DMS79 (cell line): ENCODE results near the gene FRMD4A.

Experiments
- DNase-seq: peaks from one replicate; lab custom pipeline; 2025; lab: John Stamatoyannopoulos, UW

Gene FRMD4A

DNA sequence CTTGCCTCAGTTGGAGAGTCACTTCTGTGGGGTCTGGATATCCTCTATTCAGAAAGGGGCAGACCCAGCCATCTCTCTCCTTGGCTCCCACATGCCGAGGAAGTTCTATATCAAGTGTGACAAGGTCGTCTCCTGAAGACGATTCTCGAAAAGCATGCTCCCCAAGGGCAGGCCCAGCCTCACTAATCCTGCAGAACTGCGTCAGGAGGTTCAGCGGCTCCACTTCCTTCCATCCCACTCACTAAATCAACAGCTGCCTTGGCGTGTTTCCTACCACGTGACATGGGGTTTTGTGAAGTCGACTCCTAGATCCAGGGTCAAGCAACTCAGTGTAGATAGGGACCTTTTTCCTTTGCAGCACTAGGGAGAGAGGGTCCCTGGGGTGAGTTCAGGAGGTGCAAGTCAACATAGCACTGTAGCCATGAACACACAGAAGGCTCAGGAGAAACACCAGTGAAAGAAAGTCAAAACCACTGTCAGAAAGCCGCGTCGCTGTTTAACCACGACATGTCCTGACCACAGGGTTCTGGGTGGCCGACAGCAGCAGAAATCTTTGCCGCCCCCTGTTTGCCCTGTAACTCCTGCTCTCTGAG, 587.5 kb downstream of the FRMD4A start:
- no peak for DNase-seq

DNA sequence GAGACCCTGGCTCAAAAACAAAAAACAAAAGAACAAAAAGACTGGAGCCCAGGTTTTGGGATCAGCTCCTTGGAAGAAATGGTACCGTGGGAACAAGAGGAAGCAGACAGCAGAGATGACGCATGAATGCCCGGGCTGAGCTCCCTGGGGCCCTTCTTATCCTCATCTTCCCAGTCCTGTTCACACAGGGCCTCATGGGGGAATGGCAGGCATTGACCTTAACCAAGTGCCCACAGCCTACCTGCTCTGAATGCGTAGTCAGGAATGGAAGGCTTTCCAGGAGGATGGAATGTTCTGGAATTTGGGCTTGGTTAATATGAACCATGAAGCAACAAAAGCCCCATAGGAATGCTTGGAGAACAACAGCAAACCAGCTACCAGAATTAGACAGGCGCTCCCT, 589.3 kb downstream of the FRMD4A start:
- DNase-seq, result no peak

DNA sequence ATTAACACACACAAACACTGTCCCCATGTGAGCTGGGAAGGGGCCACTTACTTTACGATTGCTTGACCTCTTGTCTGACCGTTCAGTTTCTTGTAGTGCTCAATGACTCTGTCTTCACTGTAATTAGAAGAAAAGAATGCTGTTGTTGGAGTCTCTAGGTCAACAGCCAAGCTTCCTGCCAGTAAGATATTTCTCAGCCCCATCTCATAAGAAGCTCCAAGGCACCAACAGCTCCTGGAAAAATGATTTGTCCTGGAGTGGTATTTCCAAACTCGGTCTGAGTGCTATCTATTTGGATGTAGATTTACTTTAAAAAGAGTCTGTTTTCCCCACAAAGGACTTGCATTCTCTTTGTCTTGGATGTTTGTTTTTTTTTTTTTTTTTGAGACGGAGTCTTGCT, 590.3 kb downstream of the FRMD4A start:
- DNase-seq, result no peak

DNA sequence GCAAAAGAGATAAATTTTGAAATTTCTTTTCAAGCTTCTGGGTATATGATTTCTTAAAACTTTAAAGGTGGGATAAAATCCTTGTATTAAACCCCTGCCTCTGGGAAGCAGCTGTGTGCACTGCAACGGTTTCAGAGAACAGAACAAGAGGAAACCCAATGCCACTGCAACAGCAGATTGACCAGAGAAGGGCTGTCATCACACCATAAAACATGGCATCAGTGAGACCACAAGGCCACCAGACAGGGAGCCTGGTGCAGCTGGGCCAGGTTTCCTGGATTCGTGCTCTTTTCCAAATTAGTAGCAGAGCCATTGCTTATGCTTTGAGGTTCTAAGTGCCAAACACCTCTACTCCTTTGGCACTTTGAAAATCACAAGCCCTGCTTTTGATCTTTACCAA, 591.5 kb downstream of the FRMD4A start:
- no peak for DNase-seq

DNA sequence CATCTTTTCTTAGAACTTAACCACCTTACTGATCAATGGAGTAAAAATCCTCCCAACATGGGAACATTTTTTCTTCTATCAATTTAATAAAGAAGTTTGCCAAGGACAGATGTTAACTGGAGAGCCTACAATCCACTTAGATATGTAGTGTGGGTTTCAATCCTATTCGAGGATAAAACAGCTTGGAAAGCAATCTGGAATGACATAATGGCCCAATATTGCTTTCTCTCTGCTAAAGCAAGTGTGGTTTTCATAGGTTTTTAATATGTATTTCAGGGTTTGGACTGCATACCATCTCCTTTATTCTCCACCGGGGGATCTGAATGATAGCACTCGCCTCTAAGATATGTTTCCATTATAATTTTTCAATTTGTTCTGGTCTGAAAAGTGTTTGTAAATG, 594.2 kb downstream of the FRMD4A start:
- no peak for DNase-seq

DNA sequence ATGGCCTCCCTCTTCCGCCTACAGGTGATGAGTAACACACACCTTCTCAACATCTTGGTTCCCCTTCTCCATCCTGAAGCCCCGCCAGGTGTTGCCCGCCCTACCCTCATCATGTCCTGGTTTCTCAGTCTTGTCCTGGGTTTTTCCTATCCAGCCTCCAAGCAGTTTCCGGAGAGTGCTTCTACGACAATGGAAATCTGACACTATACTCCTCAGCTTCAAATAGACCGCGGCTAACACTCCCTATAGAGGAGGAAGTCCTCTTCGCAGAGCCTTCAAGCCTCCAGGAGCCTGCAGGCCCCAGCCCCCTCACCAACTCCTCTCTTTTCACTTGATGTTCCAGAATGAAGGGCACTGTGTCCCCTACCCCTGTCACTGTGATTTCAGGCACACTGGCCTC, 596.6 kb downstream of the FRMD4A start:
- DNase-seq, result no peak

- DNase-seq, result no peak
These were observed 597.7 kb downstream of the FRMD4A start for GRCh38 chr10:13733071-13733470.

- DNase-seq, result no peak
These were observed 598.3 kb downstream of the FRMD4A start for GRCh38 chr10:13732465-13732881.

DNA sequence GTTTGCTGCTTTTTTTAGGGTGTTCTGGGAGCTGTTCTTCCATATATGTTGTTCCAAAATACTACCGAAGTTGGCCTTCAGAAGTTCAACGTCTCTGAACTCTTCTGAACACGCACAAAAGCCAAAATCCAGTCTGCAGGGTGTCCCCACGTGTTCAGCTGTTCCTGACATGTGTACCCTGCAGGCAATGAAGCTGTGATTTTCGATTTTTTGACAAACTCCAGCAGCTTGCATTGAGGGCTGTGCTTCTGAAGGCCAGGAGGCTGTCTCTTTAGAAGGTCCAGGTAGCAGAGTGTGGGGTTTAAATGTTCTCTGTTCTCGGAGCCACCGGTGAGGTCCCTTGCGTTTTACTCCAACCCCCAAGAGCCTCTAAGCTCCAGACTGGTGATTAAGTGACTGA, 598.9 kb downstream of the FRMD4A start:
- DNase-seq, result no peak

DNA sequence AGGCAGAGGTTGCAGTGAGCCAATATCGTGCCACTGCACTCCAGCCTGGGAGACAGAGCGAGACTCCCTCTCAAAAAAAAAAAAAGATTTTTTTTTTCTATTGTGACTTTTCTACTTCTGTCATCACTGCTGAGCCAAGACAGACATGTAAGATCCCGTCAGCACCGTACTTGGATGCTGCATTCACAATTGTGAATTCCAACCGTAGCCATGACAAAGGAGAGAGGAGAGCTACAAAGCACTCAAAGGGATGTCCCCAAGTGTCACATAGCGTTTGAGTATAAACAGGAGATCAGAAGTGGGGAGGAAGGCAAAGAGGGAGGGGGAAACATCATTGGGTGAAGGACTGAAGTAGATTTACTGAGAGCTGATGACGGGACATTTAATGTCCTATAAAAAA, 599.8 kb downstream of the FRMD4A start:
- no peak for DNase-seq

DNA sequence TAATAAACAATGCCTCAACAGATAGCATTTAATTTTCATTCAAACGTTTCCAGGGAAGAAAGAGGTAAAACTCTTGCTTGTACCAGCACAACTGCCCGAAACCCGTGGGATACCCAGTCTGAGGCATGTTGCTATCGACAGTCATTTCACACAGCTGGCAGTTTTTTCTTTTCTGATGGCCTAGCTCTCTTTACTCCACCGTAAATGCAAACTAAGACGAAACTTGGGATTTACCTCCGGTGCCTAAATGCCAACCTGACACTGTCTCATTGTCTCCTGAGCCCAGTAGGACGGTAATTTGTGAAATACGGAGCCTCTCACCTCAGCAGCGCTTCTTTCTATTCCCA, 600.4 kb downstream of the FRMD4A start:
- no peak for DNase-seq

- no peak for DNase-seq
These were observed 601.0 kb downstream of the FRMD4A start for GRCh38 chr10:13729586-13730305.

DNA sequence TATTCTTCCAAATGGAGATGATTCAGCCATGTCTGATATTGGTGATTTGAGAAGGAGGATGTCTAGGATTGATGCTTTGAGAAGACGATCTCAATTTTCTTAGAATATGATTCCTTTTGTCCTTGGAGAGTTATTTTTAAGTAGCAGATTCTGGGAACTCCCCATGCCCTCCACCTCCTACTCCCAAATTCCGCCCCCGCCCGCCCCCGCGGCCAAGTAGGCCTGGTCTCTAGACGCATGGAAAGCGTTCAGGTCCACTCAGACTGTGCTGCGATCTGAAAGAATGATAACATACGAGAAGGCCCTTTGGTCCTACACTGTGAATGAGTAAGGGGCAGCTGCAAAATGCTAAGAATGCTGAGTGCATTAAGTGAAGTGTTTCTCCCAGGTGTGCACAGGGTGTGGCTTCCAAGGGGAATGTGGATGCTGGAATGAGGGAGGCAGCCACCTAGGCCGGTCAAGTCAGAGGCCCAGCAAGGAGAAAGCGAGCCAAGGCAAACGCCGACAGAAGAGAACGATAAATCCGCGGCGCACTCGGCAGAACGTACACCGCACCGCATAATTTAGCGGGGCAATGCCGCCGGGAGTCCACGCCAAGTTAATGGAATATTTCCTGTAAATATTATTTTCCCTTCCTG, 601.7 kb downstream of the FRMD4A start:
- no peak for DNase-seq

DNA sequence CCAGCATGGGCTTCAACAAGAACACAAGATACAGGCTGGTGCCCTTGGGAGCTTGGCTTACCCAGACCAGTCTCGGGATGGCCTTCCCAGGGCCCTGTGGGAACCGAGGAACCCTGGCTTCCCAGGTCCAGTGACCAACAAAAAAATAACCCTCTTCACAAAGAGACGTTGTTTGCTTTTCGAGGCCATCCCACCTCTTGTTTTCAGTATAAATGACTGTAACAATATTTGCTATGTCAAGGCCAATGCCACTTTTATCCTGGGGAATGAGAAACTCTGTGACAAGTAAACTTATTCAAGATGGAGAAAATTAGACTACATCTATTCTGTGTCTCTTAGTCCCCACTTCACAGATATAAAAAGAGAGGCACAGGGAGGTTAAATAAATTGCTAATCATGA, 605.1 kb downstream of the FRMD4A start:
- DNase-seq, result no peak

- no peak for DNase-seq
These were observed 606.2 kb downstream of the FRMD4A start for GRCh38 chr10:13724484-13724883.

DNA sequence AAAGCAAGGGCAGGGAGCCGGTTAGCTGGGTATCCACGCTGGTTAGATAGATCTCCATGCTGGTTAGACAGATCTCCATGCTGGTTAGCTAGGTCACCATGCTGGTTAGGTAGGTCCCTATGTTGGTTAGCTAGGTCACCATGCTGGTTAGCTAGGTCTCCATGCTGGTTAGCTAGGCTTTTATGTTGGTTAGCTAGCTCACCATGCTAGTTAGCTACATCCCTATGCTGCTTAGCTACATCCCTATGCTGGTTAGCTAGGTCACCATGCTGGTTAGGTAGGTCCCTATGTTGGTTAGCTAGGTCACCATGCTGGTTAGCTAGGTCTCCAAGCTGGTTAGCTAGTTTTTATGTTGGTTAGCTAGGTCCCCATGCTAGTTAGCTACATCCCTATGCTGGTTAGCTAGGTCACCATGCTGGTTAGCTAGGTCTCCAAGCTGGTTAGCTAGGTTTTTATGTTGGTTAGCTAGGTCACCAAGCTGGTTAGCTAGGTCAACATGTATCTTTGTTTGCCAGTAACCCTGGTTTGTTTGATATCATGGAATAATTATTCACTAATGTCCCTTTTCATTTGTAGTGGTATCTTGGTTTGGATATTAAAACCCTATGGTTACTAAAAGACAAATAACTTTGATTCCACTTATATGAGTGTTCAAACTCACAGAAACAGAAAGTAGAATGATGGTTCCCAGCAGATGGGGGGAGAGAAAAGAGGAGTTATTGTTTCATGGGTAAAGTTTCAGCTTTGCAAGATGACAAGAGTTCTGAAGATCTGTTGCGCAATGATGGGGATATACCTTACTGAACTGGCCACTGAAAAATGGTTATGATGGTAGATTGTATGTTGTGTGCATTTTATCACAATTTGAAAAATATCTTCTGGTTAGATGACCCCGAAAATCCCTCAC, 607.7 kb downstream of the FRMD4A start:
- no peak for DNase-seq

GRCh38 chr10:13721486-13721885, 609.2 kb downstream of the FRMD4A start:
- no peak for DNase-seq

DNA sequence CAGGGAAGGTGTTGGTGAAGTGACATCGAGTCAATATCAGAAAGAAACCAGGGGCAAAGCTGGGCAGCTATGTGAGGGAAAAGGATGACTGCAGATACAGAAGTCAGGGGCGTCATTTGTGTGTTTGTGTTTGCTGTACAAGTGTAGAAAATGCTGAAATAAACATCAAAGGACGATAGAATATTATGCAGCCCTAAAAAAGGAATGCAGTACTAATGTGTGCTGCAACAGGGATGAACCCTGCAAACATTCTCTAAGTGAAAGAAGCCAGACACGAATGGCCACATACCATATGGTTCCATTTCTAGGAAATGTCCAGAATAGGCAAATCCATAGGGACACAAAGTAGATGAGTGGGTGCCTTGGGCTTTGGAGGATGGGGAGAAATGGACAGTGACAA, 610.0 kb downstream of the FRMD4A start:
- DNase-seq, result no peak

- DNase-seq, result no peak
These were observed 611.3 kb downstream of the FRMD4A start for GRCh38 chr10:13719425-13719824.

DNA sequence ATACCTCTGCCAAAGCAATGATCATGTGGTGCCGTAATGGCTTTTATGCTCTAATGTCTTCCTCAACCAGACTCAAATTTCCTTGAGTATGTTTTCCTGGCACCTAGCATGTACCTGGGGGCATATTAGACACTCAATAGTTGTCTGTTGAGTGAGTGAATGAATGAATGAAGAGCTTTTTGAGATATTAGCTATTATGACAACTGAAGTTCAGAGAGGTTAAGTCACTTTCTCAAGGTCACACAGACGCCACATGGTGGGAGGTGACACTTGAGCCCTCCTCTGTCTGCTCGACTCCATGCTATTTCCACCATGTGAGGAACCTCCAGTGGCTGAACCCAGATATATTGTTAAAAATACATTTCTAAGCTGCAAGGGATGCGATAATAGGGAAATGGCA, 611.9 kb downstream of the FRMD4A start:
- DNase-seq, result no peak

GRCh38 chr10:13717936-13718772, 612.6 kb downstream of the FRMD4A start:
- DNase-seq, result peak; percentile 77

- peak; percentile 33 for DNase-seq
These were observed 613.2 kb downstream of the FRMD4A start for GRCh38 chr10:13717571-13717935.
